Neuronal stem cell (in vitro differentiated cells): ENCODE data around the gene ADAM22.

Experiments
- DNase-seq: peaks from one replicate; pipeline ENCODE4 v3.0.0-alpha.2; 2013; ENCODE audit warnings: low spot score
- H2AFZ ChIP-seq: one replicate; pipeline ENCODE4 v1.6.1; 2013; ENCODE audit warnings: mild to moderate bottlenecking, low read length, inconsistent platforms
- H2AK5ac ChIP-seq: 2 replicates; pipeline ENCODE4 v1.6.1; 2013; ENCODE audit warnings: low read depth, mild to moderate bottlenecking, inconsistent platforms, low read length, moderate library complexity, mixed read lengths
- H2BK120ac ChIP-seq: 2 replicates; pipeline ENCODE4 v1.6.1; 2013; ENCODE audit warnings: low read depth, mild to moderate bottlenecking, inconsistent platforms, low read length, moderate library complexity, mixed read lengths
- H2BK12ac ChIP-seq: one replicate; pipeline ENCODE4 v1.6.1; 2013; ENCODE audit warnings: low read length, inconsistent platforms
- H2BK15ac ChIP-seq: 2 replicates; pipeline ENCODE4 v1.6.1; 2013; ENCODE audit warnings: mild to moderate bottlenecking, low read length, inconsistent platforms, mixed read lengths
- H2BK5ac ChIP-seq: one replicate; pipeline ENCODE4 v1.6.1; 2013; ENCODE audit warnings: inconsistent platforms, mild to moderate bottlenecking, low read length, moderate library complexity
- H3K14ac ChIP-seq: one replicate; pipeline ENCODE4 v1.6.1; 2013; ENCODE audit warnings: low read length, inconsistent platforms
- H3K18ac ChIP-seq: 2 replicates; pipeline ENCODE4 v1.6.1; 2013; ENCODE audit warnings: low read length, inconsistent platforms
- H3K23ac ChIP-seq: 2 replicates; pipeline ENCODE4 v1.6.1; 2013; ENCODE audit warnings: low read depth, mild to moderate bottlenecking, mixed read lengths, low read length, inconsistent platforms; ENCODE audit not compliant: poor library complexity
- H3K27ac ChIP-seq: replicated peaks from 3 replicates; pipeline ENCODE4 v1.5.1; 2013; ENCODE audit warnings: low read length, inconsistent platforms
- H3K27me3 ChIP-seq, 3 experiments: 2 replicates each; pipeline ENCODE4 v1.6.1; 2013; ENCODE audit warnings: low read length in 3 of 3, mild to moderate bottlenecking in 2 of 3, inconsistent platforms in 1 of 3, low read depth in 1 of 3, mixed read lengths in 1 of 3, moderate library complexity in 1 of 3; ENCODE audit not compliant: control insufficient read depth in 3 of 3, insufficient read depth in 3 of 3
- H3K36me3 ChIP-seq, 2 donors: replicated peaks in 1 of 2; 2 replicates each; pipeline ENCODE4 v1.6.1; 2013; ENCODE audit warnings: low read length in 2 of 2; ENCODE audit not compliant: control insufficient read depth in 2 of 2, insufficient read depth in 2 of 2
- H3K4ac ChIP-seq: 2 replicates; pipeline ENCODE4 v1.6.1; 2013; ENCODE audit warnings: inconsistent platforms, mild to moderate bottlenecking, low read length, moderate library complexity
- H3K4me1 ChIP-seq, 2 donors: 1 replicate in 1 of 2; 2 replicates in 1 of 2; pipeline ENCODE4 v1.6.1; 2013; ENCODE audit warnings: low read length in 2 of 2, low read depth in 1 of 2; ENCODE audit not compliant: control insufficient read depth in 2 of 2, insufficient read depth in 1 of 2
- H3K4me2 ChIP-seq: one replicate; pipeline ENCODE4 v1.6.1; 2013; ENCODE audit warnings: mild to moderate bottlenecking, low read length, inconsistent platforms; ENCODE audit not compliant: insufficient read depth, poor library complexity, severe bottlenecking
- H3K4me3 ChIP-seq, 2 donors: 2 replicates each; pipeline ENCODE4 v1.5.1; 2013; ENCODE audit warnings: low read length in 2 of 2, mild to moderate bottlenecking in 2 of 2, inconsistent platforms in 1 of 2, moderate library complexity in 1 of 2
- H3K79me1 ChIP-seq: one replicate; pipeline ENCODE4 v1.6.1; 2013; ENCODE audit warnings: low read depth, mild to moderate bottlenecking, inconsistent platforms, low read length, moderate library complexity
- H3K9ac ChIP-seq: one replicate; pipeline ENCODE4 v1.6.1; 2013; ENCODE audit warnings: mild to moderate bottlenecking, low read depth, low read length, inconsistent platforms; ENCODE audit not compliant: poor library complexity
- H3K9me3 ChIP-seq, 2 donors: replicated peaks in 1 of 2; 2 replicates each; pipeline versions ENCODE3 to v1.6.1; 2013; ENCODE audit warnings: low read length in 2 of 2, mild to moderate bottlenecking in 2 of 2, inconsistent platforms in 1 of 2, low read depth in 1 of 2, mixed read lengths in 1 of 2, moderate library complexity in 1 of 2; ENCODE audit not compliant: control insufficient read depth in 2 of 2, insufficient read depth in 1 of 2
- H4K8ac ChIP-seq: one replicate; pipeline ENCODE4 v1.6.1; 2013; ENCODE audit warnings: low read depth, mild to moderate bottlenecking, inconsistent platforms, low read length, moderate library complexity
- H4K91ac ChIP-seq: one replicate; pipeline ENCODE4 v1.6.1; 2013; ENCODE audit warnings: low read length, low read depth, mild to moderate bottlenecking, inconsistent platforms; ENCODE audit not compliant: poor library complexity
- WGBS, 2 donors: extraction: QIAGEN DNeasy Blood & Tissue Kit; methylation state at CpG; one replicate each; pipeline ENCODE4 v1.1.7; 2013; ENCODE audit warnings: missing lambda C conversion rate in 2 of 2, mixed read lengths in 1 of 2; ENCODE audit not compliant: insufficient read length in 2 of 2, insufficient replicate concordance in 1 of 2; ENCODE audit errors: extremely low coverage in 2 of 2; 5-methylcytosine and 5-hydroxymethylcytosine counted together

Gene ADAM22

DNA sequence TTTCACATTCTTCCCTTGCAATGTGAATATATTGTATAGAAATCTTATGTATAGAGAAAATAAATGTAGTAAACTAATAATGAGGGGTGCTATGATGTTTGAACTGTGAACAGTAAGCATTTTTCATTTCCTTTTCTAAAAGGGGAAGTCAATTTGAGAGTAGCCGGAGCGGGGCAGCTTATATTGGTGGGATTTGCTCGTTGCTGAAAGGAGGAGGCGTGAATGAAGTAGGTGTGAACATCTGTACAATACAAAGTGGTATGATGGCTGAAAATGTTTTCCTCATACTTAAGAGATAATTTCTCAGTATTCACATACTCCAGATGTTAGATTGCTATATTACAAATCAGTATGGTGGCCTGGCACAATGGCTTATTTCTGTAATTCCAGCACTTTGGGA is 198.7 kb downstream of the ADAM22 start:
- no peak overlapping the region for H3K27ac ChIP-seq
- no peaks in the 10 kb centered on the region for H3K4me1 ChIP-seq
- no peak overlapping the region for H2BK120ac ChIP-seq
- H4K8ac ChIP-seq = no peak overlapping the region
- H3K23ac ChIP-seq = no peak overlapping the region
- no peak overlapping the region for H3K4me3 ChIP-seq
- H3K9ac ChIP-seq = no peak overlapping the region
- no peak overlapping the region for H2AK5ac ChIP-seq
- H3K4ac ChIP-seq = no peak overlapping the region
- DNase-seq = no peak
- no CpG with 5 or more reads among the region's 4 CpGs for WGBS, 2 donors
- no peak overlapping the region for H3K14ac ChIP-seq
- H2BK15ac ChIP-seq = no peak overlapping the region
- no peak overlapping the region for H3K18ac ChIP-seq
- H3K27me3 ChIP-seq = no peaks in the 10 kb centered on the region
- no peaks in the 10 kb centered on the region for H3K36me3 ChIP-seq
- H2BK12ac ChIP-seq = no peak overlapping the region
- H3K79me1 ChIP-seq = no peaks in the 10 kb centered on the region
- H2AFZ ChIP-seq = no peak overlapping the region
- H3K4me2 ChIP-seq = no peak overlapping the region
- H3K9me3 ChIP-seq = no peaks in the 10 kb centered on the region
- H4K91ac ChIP-seq = no peak overlapping the region
- H2BK5ac ChIP-seq = no peak overlapping the region

DNA sequence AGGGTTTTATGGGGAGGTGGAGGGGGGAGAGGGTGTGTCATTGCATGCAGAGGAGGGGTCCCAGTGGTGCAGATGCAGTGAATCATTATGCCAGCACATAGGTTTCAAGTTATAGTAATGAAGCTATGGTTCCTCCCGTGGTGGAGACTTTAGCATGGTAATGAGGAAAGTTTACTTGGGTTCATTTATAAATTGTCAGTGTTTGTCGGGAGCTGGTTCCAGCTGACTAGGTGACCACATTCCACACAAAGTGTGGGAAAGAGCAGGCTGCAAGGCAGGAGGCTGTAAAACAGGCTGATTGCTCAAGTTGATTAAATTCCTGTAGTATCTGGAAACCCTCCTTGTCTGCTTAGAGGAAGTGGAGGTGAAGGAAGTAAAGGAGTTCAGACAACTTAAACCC is 206.9 kb downstream of the ADAM22 start:
- Histone ChIP-seq H2AFZ (no peak overlapping the region), H3K27ac (no peak overlapping the region), H2BK120ac (no peak overlapping the region), H3K9me3 (no peaks in the 10 kb centered on the region), H2BK12ac (no peak overlapping the region), H3K36me3 (no peaks in the 10 kb centered on the region), H3K18ac (no peak overlapping the region), H3K4me2 (no peak overlapping the region), H3K23ac (no peak overlapping the region), H2AK5ac (no peak overlapping the region), H3K14ac (no peak overlapping the region), H4K91ac (no peak overlapping the region), H4K8ac (no peak overlapping the region), H3K4ac (no peak overlapping the region), H3K79me1 (no peaks in the 10 kb centered on the region), H3K4me1 (peaks cover 0 to 3% of the 10 kb centered on the region in 2 donors), H3K27me3 (no peaks in the 10 kb centered on the region), H2BK5ac (no peak overlapping the region), H2BK15ac (no peak overlapping the region), H3K9ac (no peak overlapping the region), H3K4me3 (no peak overlapping the region)
- no CpG with 5 or more reads among the region's 2 CpGs for WGBS, 2 donors
- no peak for DNase-seq

- Histone ChIP-seq H2BK120ac (no peak overlapping the region), H3K9ac (no peak overlapping the region), H2BK5ac (no peak overlapping the region), H3K14ac (no peak overlapping the region), H3K18ac (no peak overlapping the region), H2BK15ac (no peak overlapping the region), H4K8ac (no peak overlapping the region), H3K79me1 (no peaks in the 10 kb centered on the region), H2AFZ (no peak overlapping the region), H4K91ac (no peak overlapping the region), H3K9me3 (no peaks in the 10 kb centered on the region), H2AK5ac (no peak overlapping the region), H3K23ac (no peak overlapping the region), H3K27me3 (no peaks in the 10 kb centered on the region), H3K4me3 (no peak overlapping the region), H3K4ac (no peak overlapping the region), H3K36me3 (no peaks in the 10 kb centered on the region), H3K27ac (no peak overlapping the region), H3K4me2 (no peak overlapping the region), H2BK12ac (no peak overlapping the region), H3K4me1 (peaks cover 0 to 3% of the 10 kb centered on the region in 2 donors)
- no peak for DNase-seq
- WGBS, 2 donors = no CpG with 5 or more reads among the region's 2 CpGs
Measured at GRCh38 chr7:88141479-88141878, 207.4 kb downstream of the ADAM22 start.

DNA sequence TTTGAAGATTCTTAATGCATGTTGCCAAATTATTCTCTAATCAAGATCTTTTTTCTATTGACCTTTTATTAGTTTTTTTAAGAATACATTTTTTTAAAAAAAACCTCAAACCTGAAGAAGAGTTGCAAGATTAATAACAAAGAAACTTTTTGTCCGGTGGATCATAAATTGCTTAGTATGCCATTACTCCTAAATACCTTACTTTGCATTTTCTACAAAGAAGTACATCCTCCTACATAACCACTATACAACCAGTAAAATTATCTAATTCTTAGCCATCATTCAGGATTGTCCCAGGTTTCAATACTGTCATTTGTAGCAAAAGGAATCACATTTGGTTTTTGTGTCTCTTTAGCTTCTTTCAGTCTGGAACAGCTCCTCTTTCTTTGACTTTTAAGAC is 207.9 kb downstream of the ADAM22 start:
- H3K36me3 ChIP-seq = no peaks in the 10 kb centered on the region
- no peak overlapping the region for H3K9ac ChIP-seq
- no peaks in the 10 kb centered on the region for H3K27me3 ChIP-seq
- no peak overlapping the region for H4K91ac ChIP-seq
- no peaks in the 10 kb centered on the region for H3K9me3 ChIP-seq
- no peaks in the 10 kb centered on the region for H3K79me1 ChIP-seq
- H4K8ac ChIP-seq = no peak overlapping the region
- H3K27ac ChIP-seq = no peak overlapping the region
- H2AFZ ChIP-seq = no peak overlapping the region
- no peak overlapping the region for H2BK120ac ChIP-seq
- no peak overlapping the region for H3K14ac ChIP-seq
- H2BK15ac ChIP-seq = no peak overlapping the region
- no peak overlapping the region for H2AK5ac ChIP-seq
- H3K4ac ChIP-seq = no peak overlapping the region
- no peak overlapping the region for H3K23ac ChIP-seq
- WGBS, 2 donors = no CpG with 5 or more reads among the region's 1 CpG
- DNase-seq = no peak
- no peak overlapping the region for H3K4me3 ChIP-seq
- H3K4me1 ChIP-seq = peaks cover 0 to 3% of the 10 kb centered on the region in 2 donors
- H2BK5ac ChIP-seq = no peak overlapping the region
- no peak overlapping the region for H2BK12ac ChIP-seq
- no peak overlapping the region for H3K18ac ChIP-seq
- no peak overlapping the region for H3K4me2 ChIP-seq
